ENCODE data around the gene SLC2A10.
"Not testable (repeated sequence)": the region's sequence is repeated elsewhere in the genome, so short reads cannot be mapped to it uniquely, and the experiment has no call there.

Gene SLC2A10

DNA sequence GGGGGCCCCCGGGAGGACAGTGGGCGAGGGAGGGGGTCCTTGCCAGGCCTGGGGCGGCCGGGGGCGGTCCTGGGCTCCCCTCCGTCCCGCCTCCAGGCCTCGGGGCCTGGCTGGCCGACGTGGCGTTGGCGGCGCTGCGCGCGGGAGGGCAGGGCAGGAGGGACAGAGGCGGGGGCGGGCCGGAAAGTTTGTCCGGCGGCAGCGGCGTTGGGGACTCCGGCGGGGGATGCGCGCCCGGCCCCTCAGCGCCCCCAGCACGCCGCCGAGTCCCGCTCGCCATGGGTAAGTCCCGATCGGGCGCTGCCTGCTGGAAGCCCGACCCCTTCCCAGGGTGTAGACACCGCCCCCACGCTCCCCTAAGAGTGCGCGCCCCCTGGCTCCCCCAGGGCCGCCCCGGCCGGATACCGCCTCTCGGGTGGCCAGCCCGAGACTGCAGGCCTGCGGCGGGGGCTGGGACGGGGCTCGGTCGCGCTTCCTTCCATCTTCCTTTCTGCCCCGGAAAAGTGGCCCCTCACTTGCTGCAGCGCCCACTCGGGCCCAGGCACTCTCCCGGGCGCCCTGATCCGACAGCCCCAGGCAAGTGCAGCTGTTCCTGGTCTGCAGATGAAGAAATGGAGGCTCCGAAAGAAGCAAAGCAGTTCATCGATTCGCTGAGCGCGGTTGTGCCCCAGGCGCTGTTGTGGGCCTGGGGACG is at the start of gene SLC2A10:
SLC2A10 (plus strand) TSS at position 191 of the 694 bp plus-strand sequence; CDS start at position 279, 88 bp downstream.
- no peak for DNase-seq

DNA sequence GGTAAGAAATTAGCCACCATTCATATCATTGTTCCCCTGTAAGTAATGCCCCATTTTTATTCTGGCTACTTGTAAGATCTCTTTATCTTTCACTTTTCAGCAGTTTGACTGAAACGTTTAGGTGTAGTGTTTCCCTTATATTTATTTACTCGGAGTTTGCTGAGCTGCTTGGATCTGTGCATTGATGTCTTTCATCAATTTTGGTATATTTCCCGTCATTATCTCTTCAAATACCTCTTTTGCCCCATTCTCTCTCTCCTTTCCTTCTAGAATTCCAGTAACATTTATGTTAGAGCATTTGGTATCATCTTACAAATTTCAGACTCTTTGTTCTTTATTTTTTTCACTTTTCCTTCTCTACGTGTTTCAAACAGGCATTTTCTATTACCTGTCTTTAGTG is 49.0 kb upstream of the SLC2A10 start:
- no peak for DNase-seq

DNA sequence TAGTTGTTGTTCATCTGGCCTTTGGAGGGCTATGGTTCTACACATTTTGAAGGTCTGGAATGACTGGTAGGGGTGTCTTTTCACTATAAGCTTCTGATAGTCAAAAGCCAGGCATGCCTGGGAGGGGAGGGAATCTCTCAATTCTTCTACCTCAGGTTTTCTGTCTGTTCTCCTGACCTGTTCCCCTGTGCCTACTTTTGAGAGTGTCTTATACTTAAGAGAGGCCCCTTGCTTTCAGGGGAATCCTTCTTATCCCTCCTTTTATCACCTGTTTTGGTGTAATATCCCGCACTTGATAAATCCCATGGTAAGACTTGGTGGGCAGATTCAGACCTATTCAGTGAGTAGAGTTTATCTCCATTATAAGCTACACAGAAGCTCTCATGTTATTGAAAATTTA is 47.8 kb upstream of the SLC2A10 start:
- no peak for DNase-seq

DNA sequence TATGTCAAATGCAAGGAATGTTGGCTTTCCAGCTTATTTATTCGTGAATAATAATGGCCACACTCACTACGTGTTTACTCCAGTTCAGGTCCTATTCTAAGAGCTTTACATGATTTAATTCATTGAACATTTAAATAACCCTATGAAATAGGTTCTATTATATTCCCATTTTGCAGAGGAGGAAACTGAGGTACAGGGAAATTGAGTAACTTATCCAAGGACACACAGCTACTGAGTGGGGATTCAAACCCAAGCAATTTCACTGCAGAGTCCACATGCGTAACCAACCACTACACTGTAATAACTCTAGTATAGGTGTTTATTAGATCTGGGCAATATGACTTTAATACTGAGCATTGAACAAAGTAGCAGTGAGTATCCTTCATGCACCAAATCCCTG is 45.9 kb upstream of the SLC2A10 start:
- DNase-seq: no peak

DNA sequence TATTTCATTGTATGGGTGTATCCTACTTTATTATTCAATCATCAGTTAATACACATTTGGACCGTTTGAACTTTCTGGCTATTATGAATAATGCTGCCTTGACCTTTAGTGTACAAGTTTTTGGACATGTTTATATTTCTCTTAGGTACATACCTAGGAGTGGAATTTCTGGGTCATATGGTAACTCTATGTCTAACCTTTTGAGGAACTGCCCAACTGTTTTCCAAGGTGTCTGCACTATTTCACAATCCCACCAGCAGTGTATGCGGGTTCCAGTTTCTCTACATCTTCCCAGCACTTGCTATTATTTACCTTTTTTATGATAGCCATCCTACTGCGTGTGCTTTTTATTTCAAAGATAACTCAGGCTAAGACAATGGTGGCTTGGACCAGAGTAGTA is 43.8 kb upstream of the SLC2A10 start:
- DNase-seq: no peak

DNA sequence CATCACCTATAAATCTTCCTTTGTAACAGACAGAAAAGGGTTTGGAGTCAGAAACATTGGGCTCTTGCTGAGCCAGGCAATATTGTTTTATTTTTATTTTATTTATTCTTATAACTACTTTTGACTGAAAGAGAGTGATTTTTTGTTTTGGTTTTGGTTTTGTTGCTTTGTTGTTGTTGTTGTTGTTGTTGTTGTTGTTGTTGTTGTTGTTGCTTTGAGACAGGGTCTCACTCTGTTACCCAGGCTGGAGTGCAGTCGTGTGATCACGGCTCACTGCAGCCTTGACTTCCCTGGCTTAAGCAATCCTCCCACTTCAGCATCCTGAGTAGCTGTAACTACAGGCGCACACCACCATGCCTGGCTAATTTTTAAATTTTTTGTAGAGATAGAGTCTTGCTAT is 43.1 kb upstream of the SLC2A10 start:
- no peak for DNase-seq

DNA sequence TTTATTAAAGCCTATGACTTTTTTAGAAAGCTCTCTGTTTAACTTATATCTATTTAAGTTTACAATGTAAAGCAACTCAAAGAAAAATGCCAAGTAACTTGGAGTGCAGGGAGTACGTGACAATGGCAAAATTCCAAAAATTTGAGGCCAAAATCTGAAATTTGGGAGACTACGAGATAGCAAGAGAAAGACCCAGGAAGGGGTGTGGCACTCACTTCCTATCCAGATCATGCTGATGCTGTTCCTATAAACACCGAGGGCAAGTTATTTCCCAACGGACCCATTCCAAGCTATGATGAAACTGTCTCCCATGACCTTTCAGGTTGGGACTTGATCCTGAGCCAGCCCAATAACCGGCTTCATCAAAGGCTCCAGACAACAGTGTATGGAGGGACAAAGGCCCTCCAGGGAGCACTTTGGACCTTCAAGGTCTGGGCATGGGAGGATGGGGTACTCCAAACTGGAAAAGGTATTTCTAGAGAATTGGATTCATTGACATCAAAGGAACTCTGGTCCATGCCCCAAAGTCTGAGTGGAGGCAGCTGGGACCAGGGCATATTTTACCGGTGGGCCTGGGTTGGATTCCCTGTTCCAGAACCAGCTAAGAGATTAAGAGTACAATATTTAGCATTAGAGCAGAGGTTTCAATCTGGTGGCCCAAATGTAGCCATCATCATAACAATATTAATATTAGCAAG is 42.5 kb upstream of the SLC2A10 start:
- no peak for DNase-seq

DNA sequence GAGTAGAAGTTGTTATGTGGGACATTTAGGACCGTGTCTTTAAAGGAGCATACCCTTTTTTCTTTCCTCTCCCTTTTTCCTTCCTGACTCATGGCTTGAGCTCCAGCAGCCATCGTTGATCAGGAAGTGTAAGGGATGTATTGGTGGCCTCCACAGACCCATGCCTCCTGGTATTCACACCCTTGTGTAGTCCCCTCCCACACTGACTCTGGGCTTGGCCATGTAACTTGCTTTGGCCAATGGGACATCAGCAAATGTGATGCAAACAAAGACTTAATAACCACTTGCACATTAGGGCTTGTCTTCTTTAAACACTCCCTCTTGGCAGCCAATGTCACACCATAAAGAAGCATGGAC is 39.2 kb upstream of the SLC2A10 start:
- no peak for DNase-seq

DNA sequence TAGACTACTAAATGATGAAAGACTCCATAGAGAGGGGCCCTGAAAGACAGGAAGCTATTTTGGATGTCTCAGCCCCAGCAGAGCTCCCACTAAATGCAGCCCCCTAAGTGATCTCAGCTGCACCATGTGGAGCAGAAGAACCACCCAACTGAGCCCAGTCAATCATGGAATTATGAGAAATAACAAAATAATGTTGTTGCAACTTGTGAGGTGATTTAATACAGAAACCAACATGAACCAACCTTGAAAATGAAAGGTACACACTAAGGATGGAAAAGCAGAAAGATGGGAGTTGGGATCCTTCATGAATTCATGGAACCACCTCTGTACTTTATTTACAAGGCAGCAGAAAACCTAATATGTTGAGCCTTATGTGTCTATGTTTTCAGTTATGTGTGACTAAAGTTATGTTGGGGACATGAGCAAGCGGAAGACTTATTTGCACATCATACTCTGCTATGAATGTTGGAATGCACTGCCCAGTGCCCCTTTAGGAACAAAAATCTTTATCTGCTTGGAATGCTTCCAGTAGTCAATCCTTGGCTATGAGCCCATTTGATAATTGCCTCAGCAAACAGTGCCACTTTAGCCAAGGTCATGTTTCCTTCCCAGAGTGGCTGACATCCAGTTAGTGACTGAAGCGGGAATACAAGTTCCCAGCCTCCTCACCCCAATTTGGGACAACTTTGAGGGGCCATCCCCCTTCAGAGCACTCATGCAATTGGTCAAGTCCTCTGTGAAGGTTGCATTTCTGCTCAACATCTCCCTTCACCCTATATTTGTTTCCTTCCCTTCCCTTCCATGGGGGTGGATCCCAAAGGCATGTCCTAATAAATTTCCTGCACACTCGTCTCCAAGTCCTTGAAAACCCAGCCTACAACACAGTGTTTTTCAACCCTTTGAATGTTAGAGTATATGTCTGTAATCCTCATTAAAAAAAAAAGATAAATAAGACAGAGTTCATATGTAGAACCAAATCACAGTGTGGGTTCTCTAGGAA is 38.6 kb upstream of the SLC2A10 start:
- no peak for DNase-seq

DNA sequence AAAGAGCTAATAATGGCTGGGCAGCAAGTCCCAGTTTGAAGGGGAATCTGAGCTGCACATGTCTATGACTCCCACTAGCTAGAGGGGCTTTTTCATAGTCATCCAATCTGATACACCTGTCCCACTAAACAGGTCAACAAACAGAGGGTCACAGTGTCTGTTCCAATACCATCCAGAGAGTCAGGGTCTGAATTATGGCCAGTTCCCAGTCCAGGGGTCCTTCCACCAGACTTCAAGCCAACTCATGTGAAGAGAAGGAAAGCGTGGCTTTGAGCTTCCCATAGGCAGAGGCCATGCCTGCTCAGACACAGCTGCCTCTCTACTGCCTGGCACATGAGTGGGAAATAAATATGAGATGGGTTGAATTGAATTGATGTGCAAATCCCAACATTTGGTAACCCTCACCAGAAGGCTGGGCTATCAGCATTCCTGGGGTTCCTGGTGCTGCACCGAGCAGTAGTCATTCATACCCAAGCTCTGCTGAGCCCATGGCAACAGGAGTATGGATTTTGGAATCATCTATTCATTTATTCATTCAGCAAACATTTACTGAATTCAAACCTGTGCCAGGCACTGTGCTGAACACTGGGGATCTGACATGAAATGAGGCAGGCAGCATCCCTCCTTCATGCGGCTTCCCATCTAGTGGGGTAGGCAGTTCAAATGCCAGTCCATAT is 37.4 kb upstream of the SLC2A10 start:
- DNase-seq: no peak

DNA sequence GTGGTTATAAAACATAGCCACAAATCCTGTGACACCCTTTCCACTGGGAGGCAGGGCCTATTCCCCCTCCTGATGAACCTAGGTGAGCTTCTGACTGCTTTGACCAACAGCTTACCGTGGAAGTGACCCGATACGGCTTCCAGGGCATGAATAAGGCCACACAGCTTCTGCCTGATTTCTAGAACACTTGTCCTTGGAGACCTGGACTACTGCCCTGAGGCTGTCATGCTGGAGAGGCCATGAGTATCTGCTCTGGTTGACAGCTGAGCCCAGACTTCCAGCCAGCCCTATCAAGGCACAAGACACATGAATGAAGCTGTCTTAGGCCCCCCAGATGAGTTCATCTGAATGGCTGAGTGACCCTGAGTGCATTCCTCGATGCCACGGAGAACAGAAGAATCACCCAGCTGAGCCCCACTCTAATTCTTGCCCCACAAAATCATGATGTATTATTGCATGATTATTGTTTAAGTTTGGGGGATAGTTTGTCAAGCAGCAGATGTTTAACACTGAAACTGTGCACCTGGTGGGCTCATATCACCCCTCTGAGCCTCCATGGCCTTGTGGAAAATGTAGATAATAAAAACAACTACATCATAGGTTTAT is 36.8 kb upstream of the SLC2A10 start:
- DNase-seq: no peak

DNA sequence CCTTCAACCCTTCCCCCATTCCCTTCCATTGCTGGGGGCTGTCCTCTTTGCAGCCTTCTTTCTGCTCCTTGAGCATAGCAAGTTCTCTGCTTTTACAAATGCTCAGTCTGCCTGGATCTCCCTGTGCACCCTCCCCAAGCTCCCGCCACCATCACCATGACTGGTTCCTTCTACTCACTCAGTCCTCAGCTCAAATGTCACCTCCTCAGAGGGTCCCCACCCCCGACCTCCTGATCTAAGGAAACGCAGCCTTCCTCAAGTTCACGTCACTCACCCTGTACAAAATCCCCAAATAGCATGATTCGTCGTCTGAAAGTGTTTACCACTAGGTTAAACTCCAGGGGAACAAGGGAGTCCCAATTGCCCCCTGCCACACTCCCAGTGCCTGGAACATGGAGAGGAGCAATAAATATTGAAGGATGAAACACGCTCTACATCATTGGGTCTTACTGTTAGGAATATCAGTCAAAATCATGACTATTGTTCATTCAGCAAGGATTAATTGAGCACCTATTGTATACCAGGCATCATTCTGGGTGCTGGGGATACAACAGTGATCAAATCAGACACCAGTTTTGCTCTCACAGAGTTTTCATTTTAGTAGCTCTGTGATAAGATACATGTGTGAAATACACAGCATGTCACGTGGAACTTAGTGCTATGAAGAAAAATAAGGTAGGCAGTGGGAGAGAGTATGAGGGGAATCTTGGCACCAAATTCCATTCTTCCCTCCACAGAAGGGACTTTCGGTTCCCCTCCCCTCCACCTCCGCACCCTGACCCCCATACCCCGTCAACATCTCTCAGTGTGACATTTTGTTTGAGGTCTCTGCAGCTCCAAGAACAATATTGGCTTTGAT is 35.8 kb upstream of the SLC2A10 start:
- no peak for DNase-seq

DNA sequence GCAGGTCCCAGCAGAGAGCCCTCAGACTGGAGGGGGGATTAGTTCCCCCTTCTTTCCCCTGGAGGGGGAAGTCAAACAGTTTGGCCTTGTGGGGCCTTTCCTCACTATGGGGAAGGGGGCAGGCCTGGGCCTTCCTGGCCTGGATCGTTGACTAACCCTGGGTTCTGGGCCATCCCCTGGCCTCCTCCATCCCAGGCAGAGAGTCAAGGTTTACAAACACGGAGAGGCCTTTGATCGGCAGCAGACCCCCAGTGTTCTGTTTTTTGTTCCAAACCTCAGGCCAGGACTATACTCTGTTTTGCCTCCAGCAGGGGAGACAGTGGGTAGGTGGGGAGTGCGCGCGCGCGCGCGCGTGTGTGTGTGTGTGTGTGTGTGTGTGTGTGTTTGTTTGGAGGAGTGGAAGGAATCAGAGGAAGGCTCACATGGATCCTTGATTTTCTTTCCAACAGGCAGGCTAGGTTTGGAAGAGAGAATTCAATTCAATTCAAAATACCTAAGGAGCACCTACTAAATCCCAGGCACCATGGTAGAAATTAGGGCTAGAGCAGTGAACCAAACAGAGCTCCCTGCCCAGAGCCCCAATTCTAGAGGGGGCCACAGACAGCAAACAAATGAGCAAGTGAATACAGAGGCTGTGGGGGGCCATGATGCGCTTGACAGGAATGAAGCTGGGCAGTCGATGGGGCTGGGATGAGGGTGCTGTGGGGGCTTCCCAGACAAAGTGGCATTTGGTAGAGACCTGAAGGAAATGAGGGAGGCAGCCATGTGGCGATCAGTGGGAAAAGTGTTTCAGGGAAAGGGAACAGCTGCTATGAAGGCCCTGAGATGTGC is 35.0 kb upstream of the SLC2A10 start:
- no peak for DNase-seq

DNA sequence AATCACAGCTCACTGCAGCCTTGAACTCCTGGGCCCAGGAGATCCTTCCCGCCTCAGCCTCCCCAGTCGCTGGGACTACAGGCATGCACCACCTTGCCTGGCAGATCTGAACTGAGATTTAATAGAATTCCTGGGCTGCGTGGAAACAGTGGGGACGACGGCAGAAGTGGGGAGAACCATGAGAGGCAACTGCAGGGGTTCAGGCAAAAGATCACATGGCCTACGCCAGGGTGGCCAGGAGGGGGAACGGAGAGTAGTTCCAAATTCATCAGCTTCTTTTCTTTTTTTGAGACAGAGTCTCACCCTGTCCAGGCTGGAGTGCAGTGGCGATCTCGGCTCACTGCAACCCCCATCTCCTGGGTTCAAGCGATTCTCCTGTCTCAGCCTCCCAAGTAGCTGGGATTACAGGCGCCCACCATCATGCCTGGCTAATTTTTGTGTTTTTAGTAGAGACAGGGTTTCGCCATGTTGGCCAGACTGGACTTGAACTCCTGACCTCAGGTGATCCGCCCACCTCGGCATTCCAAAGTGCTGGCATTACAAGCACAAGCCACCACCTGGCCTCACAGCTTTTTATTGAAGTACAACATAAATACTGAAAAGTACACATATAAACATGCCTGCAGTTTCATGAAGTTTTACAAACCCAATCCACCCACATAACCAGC is 32.7 kb upstream of the SLC2A10 start:
- DNase-seq: not testable (repeated sequence)

DNA sequence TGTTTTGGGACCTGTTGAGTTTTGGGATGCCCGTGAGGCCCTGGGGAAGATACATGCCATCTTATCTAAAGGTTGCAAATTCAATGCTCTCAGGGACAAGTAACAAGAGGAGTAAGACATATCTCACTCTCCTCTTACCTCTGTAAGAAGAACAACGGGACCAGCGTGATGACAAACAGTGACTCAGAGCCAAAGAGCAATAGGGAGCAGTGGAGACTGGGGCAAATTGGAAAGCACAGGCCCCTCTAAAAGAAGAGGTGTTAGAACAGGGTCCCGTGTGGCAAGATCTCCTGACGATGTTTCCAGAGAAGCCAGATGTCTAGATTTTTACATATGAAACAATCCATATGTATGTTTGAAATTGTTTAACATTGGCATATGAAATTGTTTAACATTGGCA is 31.8 kb upstream of the SLC2A10 start:
- no peak for DNase-seq

DNA sequence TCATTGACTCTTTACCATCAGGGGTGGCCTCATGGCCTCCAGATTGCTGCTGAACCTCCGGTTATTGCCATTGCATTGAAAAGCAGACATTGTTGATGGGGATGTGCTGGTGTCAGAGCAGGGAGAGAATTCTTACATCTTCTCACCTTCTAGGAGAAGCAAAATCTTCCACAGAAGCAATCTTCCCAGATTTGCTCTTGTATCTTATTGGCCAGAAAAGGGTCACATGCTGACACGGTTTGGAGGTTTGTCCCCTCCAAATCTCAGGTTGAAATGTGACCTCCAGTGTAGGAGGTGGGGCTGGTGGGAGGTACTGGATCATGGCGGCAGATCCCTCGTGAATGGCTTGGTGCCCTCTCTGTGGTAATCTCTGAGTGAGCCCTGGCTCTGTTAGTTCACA is 30.9 kb upstream of the SLC2A10 start:
- no peak for DNase-seq

DNA sequence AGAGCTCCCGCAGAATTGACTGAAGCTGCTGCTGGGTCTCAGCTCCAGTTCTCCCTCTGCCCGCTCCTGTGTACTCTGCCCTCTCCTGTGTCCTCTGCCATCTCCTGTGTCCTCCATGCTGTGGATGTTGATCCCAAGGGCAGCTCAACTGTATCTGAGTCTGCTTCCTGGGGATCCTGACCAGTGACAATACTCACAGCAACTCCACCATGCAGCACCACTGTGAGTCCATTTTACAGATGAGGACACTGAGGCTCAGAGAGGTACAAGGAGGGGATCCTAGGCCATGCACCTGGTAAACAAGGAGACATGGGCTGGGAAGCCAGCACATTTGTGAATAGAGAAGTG is 28.8 kb upstream of the SLC2A10 start:
- DNase-seq: no peak

DNA sequence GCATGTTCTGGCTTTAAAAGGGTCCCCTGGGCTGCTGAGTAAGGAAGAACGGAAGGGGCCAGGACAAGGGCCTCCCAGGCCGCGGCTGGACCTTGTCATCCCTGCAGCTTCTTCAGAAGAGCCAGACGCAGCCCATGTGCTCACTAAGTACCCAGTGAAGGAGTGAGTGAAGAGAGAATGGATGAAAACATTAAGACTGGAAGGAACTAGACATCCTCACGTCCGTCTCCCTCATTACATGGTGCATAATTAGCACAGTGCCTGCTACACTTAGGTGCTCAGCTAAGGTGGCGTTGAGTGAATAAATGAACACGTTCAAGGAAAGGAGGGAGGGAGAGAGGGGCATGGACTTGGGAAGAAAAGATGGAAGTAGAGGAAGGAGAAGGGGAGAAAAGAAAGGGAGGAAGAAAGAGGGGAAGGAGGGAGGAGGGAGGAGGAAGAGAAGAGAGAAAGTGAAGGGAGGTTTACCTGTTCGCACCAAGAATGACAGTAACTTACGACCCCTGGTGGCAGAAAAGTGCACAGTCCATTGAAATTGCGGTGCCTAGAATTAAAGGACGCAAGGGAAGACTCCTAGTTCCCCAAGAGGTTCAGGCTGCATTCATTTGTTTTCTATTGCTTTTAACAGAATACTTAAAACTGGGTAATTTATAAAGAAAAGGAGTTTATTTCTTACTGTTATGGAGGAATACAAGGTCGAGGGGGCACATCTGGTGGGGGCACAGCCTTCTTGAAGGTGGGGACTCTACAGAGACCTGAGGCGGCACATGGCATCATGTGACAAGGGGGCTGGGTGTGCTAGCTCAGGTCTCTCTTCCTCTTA is 28.2 kb upstream of the SLC2A10 start:
- DNase-seq: peak; percentile 52

Data from NCI-H774 (cell line).